Stimulated activated CD8-positive, alpha-beta memory T cell treated with anti-CD3 and anti-CD28 coated beads, Interleukin-15, amount 100 ng/mL, for 24 hours (primary cell): ENCODE results near the gene RPL36.
"Not testable (repeated sequence)": the region's sequence is repeated elsewhere in the genome, so short reads cannot be mapped to it uniquely, and the experiment has no call there.

Source experiments
- DNase-seq: peaks from one replicate; pipeline ENCODE4 v3.0.0-alpha.2; 2020; ENCODE audit warnings: low read depth

The RPL36 gene

DNA sequence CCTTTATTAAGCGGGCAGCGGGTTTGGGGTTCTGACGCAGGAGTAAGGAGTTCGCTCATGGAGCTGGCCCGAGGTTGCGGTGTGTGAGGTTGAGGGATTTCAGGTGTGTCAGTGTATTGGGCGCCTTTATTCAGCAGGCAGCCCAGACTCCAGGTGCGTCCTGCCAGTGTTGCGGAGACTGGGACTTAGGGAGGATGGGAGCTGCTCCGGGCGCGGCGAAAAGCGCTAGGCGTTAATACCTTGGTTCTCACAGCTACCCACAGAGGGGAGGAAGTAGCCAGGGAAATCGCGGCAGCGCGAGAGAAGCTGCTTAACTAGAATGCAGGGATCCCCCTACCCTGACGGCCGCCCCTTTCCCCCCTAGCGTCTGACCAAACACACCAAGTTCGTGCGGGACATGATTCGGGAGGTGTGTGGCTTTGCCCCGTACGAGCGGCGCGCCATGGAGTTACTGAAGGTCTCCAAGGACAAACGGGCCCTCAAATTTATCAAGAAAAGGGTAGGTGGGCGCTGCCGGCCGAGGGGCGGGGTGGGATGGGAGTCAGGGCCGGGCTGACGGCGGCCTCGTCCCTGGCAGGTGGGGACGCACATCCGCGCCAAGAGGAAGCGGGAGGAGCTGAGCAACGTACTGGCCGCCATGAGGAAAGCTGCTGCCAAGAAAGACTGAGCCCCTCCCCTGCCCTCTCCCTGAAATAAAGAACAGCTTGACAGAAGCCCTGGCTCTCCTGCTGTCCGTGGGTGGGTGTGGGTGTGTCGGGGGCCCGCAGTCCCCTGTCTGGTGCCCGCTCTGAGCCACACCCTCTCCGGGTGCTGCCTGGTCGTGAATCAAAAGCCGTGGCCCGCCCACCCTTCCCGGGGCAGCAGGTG, 1.1 kb downstream of the RPL36 start:
- DNase-seq: no peak

- DNase-seq: no peak
Measured at GRCh38 chr19:5691822-5692722, 2.0 kb downstream of the RPL36 start.

GRCh38 chr19:5692723-5693194, 2.7 kb downstream of the RPL36 start:
- DNase-seq: no peak

DNA sequence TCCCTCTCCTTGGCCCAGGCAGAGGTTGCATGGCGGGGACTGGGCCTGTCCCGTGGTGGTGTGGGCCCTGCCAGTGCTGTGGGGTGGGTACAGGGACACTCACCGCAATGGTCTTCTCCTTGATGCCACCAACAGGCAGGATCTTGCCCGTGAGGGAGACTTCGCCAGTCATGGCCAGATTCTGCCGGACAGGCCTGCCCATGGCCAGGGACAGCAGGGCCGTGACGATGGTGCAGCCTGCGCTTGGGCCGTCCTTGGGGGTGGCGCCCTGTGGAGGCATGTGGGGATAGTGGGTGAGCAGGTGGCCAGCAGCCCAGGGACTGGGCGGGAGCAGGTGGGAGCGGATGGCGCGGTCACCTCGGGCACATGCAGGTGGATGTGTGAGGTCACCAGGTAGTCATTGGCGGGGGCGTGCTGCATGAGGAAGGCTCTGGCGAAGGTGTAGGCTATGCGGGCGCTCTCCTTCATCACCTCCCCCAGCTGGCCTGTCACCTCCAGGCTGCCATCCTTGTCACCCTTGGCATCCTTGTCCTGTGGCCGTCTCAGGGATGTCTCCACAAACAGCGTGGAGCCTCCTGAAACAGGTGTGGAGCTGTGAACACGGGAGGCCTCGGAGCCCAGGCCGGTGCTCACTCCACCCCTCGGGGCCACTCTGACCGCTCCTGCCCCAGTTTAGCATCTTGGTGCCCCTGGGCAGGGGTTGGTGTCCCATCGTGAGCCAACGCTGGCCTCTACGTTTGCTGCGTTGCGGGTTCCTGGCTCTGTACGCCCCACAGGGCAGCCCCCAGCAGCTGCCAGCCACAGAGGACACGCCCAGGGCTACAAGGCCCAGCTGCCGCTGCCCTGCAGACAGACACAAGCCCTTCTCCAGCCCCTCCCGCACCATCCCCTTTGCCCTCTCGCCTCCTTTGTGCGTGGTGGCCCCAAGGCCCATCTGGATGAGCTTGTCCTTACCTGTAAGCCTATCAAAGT, 3.4 kb downstream of the RPL36 start:
- no peak for DNase-seq

DNA sequence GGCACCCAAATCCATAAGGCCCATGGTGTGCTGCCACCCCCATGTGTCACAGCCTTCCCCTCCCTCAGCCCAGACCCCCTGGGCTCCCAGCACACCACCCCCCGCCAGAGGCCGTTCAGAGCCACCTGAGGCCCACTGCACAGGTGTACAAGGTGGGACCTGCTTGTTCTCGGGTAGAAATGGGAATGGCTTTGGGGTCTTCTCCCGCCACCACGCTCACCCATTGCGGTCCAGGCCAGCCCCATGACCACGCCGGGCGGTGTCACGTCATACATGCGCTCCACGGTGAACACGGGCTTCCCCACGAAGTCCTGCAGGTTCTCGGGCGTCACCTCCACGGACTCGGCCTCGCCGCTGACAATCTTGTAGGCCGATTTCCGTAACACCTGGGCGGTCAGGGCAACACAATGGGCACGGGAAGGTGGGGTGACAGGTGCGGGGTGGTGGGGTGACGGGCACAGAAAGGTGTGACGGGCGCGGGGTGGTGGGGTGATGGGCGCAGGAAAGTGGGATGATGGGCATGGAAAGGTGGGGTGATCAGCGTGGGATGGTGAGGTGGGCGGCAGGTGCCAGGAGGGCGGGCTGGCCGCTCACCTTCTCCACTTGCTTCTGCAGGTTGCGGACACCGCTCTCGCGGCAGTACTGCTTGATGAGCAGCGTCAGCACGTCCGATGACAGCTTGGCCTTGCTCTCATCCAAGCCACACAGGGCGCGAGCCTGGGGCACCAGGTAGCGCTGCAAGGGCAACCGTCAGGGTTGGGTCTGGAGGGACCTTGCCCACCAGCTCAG, 4.3 kb downstream of the RPL36 start:
- no peak for DNase-seq

- DNase-seq: no peak
Measured at GRCh38 chr19:5694956-5695648, 5.0 kb downstream of the RPL36 start.

DNA sequence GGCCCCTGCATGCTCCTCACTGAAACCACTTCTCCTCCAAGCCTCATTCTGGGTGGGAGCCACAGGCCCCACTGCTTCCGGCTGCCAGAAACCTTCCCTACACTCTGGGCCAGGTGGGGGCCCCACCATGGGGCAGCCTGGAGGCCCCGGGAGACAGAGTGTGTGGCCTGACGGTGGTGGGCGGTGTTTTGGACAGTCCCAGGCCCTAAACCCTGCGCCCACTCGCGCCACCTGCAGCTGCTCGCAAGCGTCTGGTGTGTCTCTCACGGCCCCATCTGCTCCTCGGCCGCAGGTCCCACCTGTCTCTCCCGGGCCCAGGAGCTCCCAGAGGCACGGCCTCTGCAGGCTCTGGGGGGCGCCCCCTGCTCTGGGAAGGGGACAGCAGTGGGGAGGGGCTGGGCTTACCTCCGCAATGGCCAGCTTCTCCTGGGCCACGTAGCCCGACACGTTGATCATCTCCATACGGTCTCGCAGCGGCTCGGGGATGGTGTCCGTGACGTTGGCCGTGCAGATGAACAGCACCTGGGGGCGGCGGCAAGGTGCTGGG, 5.6 kb downstream of the RPL36 start:
- DNase-seq: no peak

- no peak for DNase-seq
Measured at GRCh38 chr19:5696196-5697021, 6.3 kb downstream of the RPL36 start.

DNA sequence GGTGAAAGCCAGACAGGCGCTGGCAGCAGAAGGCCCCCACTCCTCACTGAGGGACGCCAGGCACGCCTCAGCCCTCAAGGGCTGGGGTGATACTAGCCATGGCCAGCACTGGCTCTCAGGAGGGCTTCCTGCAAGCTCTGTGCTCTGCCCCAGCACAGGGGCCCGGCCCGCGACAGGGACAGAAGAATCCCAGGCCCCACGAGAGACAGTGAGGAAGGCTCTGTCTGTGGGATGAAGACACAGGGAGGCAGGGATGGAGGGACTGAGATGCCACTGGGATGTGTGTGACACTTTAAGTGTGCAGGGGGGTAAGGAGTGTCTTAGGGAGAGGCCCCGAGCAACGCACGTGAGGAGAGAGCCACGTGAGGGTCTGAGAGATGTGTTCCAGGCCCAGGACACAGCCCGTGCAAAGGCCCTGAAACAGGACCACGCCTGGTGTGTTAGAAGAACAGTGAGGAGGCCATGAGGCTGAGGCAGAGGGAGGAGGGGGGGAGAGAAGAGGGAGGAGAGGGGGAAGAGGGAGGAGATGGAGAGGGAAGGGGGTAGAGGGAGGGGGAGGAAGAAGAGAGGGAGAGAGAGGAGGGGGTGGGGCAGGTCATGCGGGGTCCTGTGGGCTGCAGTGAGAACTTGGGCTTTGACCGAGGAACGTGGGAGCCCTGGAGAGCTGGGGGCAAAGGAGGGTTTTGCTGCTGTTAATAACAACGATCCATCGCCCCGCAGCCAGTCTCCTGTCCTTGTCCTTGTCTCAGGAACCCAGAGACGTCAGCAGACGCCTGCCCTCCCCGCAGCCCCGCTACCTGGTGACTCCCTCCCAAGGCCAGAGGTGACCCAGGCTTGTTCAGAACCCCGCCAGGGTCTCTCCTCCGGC, 7.2 kb downstream of the RPL36 start:
- no peak for DNase-seq

GRCh38 chr19:5697890-5698634, 8.0 kb downstream of the RPL36 start:
- DNase-seq: no peak

DNA sequence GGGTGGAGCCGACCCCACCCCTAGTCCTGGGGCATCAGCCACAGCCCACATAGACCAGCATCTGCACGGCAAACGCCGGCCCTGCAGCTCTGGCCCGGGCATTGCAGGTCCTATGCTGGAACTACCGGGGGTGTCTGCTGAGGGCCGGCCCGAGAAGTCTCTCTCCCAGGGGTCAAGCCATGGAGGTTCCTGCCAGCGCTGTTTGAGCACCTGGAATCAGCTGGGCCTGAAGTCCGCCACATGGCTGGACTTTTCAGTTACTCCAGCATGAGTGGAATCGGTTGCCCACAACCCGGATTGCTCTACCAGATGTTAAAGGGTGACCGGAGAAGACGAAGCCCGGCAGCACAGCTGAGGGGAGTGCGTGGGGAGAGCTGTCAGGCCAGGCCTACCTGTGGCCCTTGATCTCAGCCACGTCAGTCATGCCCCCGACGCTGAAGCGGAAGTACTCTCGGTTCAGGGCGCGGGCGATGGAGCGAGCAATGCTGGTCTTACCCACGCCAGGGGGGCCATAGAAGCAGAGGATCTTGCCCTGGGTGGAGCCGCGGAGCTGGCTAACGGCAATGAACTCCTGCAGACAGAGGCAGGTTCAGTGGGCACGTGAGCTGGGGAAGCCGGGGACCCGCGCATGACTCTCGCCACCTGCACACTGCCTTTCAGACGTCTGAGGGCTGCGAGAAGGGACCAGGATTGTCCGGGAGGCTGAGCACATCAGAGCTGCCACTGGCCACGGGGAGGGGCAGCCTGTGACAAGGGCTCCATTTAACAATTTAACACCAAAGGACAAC, 8.7 kb downstream of the RPL36 start:
- DNase-seq: no peak

GRCh38 chr19:5700455-5701092, 10.5 kb downstream of the RPL36 start:
- no peak for DNase-seq

DNA sequence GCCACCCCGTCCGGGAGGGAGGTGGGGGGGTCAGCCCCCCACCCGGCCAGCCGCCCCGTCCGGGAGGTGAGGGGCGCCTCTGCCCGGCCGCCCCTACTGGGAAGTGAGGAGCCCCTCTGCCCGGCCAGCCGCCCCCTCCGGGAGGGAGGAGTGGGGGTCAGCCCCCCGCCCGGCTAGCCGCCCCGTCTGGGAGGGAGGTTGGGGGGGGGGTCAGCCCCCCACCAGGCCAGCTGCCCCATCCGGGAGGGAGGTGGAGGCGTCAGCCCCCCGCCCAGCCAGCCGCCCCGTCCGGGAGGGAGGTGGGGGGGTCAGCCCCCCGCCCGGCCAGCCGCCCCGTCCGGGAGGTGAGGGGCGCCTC, 11.9 kb downstream of the RPL36 start:
- DNase-seq: not testable (repeated sequence)

DNA sequence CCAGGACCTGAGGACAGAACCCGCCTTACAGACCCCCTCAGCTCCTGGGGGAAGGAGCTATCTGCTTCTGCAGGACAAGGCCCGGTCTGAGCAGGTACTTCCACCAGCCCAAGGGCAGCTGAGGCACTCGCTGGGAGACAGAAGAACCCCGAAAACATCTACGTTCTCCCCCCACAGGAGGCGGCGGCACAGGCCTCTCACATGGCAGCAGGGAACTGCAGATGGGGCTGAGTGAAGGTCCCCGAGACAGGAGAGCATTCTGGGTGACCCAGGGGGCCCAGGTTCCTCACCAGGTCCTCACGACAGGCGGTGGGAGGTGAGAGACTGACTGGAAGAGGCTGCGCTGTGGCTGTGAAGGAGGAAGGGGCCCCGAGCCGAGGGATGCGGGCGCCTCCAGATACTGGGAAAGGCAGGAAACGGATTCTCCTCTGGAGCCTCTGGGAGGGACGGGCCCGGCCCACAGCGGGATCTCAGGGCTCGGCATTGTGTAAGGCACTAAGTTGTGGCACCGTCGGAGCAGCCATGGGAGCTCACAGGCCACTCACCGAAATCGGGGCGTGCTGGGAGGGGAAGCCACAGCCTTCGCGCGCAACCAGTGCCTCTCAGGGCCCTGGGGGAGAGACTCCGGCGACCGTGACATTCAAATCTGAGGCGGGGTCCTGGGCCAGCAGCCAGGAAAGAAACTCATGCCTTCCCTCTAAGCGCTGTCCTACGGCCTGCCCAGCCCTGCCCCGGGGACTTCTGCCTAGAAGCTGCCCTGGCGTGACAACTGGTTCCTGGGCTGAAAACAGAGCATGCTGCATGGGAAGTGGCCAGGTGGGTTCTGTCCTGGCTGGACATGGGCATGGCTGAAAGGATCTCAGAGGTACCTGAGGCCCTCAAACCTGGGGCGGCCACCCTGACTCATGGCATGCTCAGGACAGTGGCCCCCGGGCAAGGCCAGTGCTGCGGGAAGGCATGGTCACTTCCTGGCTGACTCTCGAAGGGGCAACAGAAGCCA, 14.0 kb downstream of the RPL36 start:
- DNase-seq: no peak

DNA sequence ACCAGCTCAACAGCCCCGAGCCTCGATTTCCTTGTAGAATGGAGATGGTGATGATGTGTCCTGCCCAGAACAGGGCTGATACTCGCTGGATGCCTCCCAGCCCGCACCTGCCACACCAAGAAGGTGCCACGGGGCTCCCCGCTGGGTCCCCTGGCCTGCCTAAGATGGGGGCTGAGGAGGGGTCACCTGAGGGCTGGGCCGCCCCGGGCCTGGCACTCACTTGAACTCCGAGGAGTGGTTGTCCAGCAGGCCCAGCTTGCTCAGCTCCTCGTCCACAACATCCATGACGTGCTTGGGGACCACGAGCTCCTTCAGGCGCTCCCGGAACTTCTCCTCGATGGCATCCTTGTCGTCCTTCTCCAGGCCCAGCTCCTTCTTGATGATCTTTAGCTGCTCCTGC, 15.5 kb downstream of the RPL36 start:
- no peak for DNase-seq
